ENCODE measurements around the gene FLT3.
"Not testable (repeated sequence)": the region's sequence is repeated elsewhere in the genome, so short reads cannot be mapped to it uniquely, and the experiment has no call there.

DNA sequence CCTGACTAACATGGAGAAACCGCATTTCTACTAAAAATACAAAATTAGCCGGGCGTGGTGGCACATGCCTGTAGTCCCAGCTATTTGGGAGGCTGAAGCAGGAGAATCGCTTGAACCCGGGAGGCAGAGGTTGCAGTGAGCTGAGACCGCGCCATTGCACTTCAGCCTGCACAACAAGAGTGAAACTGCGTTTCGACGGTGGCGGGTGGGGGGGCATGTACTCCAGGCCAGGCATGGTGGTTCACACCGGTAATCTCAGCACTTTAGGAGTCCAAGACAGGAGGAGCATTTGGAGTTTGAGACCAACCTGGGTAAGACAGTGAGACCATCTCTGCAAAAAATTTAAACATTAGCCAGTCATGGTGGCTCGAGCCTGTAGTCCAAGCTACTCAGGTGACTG, 136.2 kb downstream of the FLT3 start:
- TF ChIP-seq, protein P1, sequence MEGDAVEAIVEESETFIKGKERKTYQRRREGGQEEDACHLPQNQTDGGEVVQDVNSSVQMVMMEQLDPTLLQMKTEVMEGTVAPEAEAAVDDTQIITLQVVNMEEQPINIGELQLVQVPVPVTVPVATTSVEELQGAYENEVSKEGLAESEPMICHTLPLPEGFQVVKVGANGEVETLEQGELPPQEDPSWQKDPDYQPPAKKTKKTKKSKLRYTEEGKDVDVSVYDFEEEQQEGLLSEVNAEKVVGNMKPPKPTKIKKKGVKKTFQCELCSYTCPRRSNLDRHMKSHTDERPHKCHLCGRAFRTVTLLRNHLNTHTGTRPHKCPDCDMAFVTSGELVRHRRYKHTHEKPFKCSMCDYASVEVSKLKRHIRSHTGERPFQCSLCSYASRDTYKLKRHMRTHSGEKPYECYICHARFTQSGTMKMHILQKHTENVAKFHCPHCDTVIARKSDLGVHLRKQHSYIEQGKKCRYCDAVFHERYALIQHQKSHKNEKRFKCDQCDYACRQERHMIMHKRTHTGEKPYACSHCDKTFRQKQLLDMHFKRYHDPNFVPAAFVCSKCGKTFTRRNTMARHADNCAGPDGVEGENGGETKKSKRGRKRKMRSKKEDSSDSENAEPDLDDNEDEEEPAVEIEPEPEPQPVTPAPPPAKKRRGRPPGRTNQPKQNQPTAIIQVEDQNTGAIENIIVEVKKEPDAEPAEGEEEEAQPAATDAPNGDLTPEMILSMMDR (IDR thresholded peaks at IDR 0.05): not testable (repeated sequence)
- TF ChIP-seq EP300 (IDR thresholded peaks at IDR 0.05): not testable (repeated sequence)
